Upper lobe of right lung (tissue), 1 donor: ENCODE measurements around the gene SLC7A9. TPM values are rescaled to one million over a fixed set of nuclear protein-coding genes. Genes with fewer than 3 reads are reported as not detected.

Experiments
- ATAC-seq: fragments of 200-7000 bp; cut with Tn5 transposase; one replicate; pipeline ENCODE4 v1.9.1; 2020; ENCODE audit warnings: mild to moderate bottlenecking, moderate library complexity
- DNase-seq: peaks from one replicate; pipeline ENCODE4 v3.0.0-alpha.2; 2020
- H3K27ac ChIP-seq: fragments of 200-600 bp; one replicate; pipeline ENCODE4 v1.8.0; 2022
- H3K27me3 ChIP-seq: fragments of 200-600 bp; one replicate; pipeline ENCODE4 v1.8.0; 2022; ENCODE audit warnings: mild to moderate bottlenecking
- H3K36me3 ChIP-seq: fragments of 200-600 bp; one replicate; pipeline ENCODE4 v1.8.0; 2022
- H3K4me1 ChIP-seq: fragments of 200-600 bp; one replicate; pipeline ENCODE4 v1.8.0; 2022
- H3K4me3 ChIP-seq: fragments of 200-600 bp; one replicate; pipeline ENCODE4 v1.8.0; 2022; ENCODE audit warnings: mild to moderate bottlenecking
- H3K9me3 ChIP-seq: fragments of 200-600 bp; one replicate; pipeline ENCODE4 v1.8.0; 2022
- CTCF ChIP-seq: fragments of 200-600 bp; IDR thresholded peaks from one replicate; pipeline ENCODE4 v1.8.0; 2022; ENCODE audit warnings: antibody characterized with exemption
- intact Hi-C: fragments of 100-400 bp; cut with DNase I; formaldehyde crosslinking; loops from one replicate; pipeline ENCODE4 v1.11.0; 2022
- long read RNA-seq: library from polyadenylated mRNA; unstranded; transcript quantifications from one replicate; pipeline ENCODE4 v2.0.0, GENCODE V29; 2021
- total RNA-seq: library from RNA; stranded (reverse); fragmentation: NEBNext Ultra II Directional; extraction: Animal tissue kit (Norgen Biotek cat#: 25700); gene quantifications from one replicate; pipeline ENCODE4 v1.2.1, GENCODE V29; 2021
- donor health status: DM: no; HTN: yes; CAD: no; lungs with severe emphysema.

The SLC7A9 gene
- total RNA-seq, result 0.46 TPM
- long read RNA-seq, result 0 reads

GRCh38 chr19:32869369-32869965 lies at the start of gene SLC7A9:
SLC7A9 (minus strand) TSS chr19:32869767; CDS start chr19:32868534, 1,233 bp downstream.
- peak; percentile 28 for DNase-seq
- H3K27ac ChIP-seq, result no peak within 1 kb of the TSS

GRCh38 chr19:32919365-32919764 lies 49.8 kb upstream of the SLC7A9 start:
- intact Hi-C loops, result no loop called here
- peaks cover 21% of the 10 kb centered on the region for H3K36me3 ChIP-seq
- no peak overlapping the region for H3K4me3 ChIP-seq
- H3K4me1 ChIP-seq, result no peaks in the 10 kb centered on the region
- no peak for TF ChIP-seq CTCF
- H3K27ac ChIP-seq, result no peak overlapping the region
- ATAC-seq (no peak), DNase-seq (no peak)
- no peaks in the 10 kb centered on the region for H3K27me3 ChIP-seq
- H3K9me3 ChIP-seq, result no peaks in the 10 kb centered on the region

More at GRCh38 chr19:32869369-32869965, at the start of gene SLC7A9:
- Histone ChIP-seq H3K9me3 (no peaks in the 10 kb centered on the region), H3K36me3 (no peaks in the 10 kb centered on the region), H3K27me3 (no peaks in the 10 kb centered on the region), H3K4me3 (no peak within 1 kb of the TSS), H3K4me1 (no peaks in the 10 kb centered on the region)
- intact Hi-C loops, result no loop called here
- TF ChIP-seq CTCF, result no peak
- ATAC-seq, result no peak

GRCh38 chr19:32917616-32917996 lies 48.0 kb upstream of the SLC7A9 start:
- H3K27ac ChIP-seq, result no peak overlapping the region
- H3K27me3 ChIP-seq, result no peaks in the 10 kb centered on the region
- TF ChIP-seq CTCF, result no peak
- H3K4me1 ChIP-seq, result no peaks in the 10 kb centered on the region
- intact Hi-C loops, result no loop called here
- H3K36me3 ChIP-seq, result peaks cover 18% of the 10 kb centered on the region
- ATAC-seq (no peak), DNase-seq (no peak)
- H3K4me3 ChIP-seq, result no peak overlapping the region
- no peaks in the 10 kb centered on the region for H3K9me3 ChIP-seq

GRCh38 chr19:32916969-32917615 lies 47.5 kb upstream of the SLC7A9 start:
- peaks cover 14% of the 10 kb centered on the region for H3K36me3 ChIP-seq
- no peak for DNase-seq
- H3K4me1 ChIP-seq, result no peaks in the 10 kb centered on the region
- no peak for TF ChIP-seq CTCF
- no peak overlapping the region for H3K27ac ChIP-seq
- H3K4me3 ChIP-seq, result no peak overlapping the region
- H3K27me3 ChIP-seq, result no peaks in the 10 kb centered on the region
- no peak for ATAC-seq
- intact Hi-C loops, result no loop called here
- no peaks in the 10 kb centered on the region for H3K9me3 ChIP-seq

- H3K9me3 ChIP-seq, result no peaks in the 10 kb centered on the region
- TF ChIP-seq CTCF, result no peak
- H3K27me3 ChIP-seq, result no peaks in the 10 kb centered on the region
- no peaks in the 10 kb centered on the region for H3K4me1 ChIP-seq
- no peak overlapping the region for H3K4me3 ChIP-seq
- intact Hi-C loops, result no loop called here
- ATAC-seq (no peak), DNase-seq (no peak)
- no peak overlapping the region for H3K27ac ChIP-seq
- H3K36me3 ChIP-seq, result peaks cover 13% of the 10 kb centered on the region
Measured at GRCh38 chr19:32914879-32915660, 45.5 kb upstream of the SLC7A9 start.
